ENCODE results near the gene INPP5D.

The INPP5D gene

GRCh38 chr2:233053928-233054784 lies 6.0 kb upstream of the INPP5D start:
- TF ChIP-seq, protein P1, sequence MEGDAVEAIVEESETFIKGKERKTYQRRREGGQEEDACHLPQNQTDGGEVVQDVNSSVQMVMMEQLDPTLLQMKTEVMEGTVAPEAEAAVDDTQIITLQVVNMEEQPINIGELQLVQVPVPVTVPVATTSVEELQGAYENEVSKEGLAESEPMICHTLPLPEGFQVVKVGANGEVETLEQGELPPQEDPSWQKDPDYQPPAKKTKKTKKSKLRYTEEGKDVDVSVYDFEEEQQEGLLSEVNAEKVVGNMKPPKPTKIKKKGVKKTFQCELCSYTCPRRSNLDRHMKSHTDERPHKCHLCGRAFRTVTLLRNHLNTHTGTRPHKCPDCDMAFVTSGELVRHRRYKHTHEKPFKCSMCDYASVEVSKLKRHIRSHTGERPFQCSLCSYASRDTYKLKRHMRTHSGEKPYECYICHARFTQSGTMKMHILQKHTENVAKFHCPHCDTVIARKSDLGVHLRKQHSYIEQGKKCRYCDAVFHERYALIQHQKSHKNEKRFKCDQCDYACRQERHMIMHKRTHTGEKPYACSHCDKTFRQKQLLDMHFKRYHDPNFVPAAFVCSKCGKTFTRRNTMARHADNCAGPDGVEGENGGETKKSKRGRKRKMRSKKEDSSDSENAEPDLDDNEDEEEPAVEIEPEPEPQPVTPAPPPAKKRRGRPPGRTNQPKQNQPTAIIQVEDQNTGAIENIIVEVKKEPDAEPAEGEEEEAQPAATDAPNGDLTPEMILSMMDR (IDR thresholded peaks at IDR 0.05; ENCODE audit: low read depth, low read length, missing control alignments), result peak; percentile 94
- DNase-seq (ENCODE audit: low read depth), result no peak
- no peak overlapping the region for H3K4me3 ChIP-seq (ENCODE audit: low read depth, low read length)

GRCh38 chr2:233055362-233055761 lies 4.8 kb upstream of the INPP5D start:
- TF ChIP-seq, protein P1 (IDR thresholded peaks at IDR 0.05; ENCODE audit: low read depth, low read length, missing control alignments), result no peak
- H3K4me3 ChIP-seq (ENCODE audit: low read depth, low read length), result no peak overlapping the region
- DNase-seq (ENCODE audit: low read depth), result no peak

DNA sequence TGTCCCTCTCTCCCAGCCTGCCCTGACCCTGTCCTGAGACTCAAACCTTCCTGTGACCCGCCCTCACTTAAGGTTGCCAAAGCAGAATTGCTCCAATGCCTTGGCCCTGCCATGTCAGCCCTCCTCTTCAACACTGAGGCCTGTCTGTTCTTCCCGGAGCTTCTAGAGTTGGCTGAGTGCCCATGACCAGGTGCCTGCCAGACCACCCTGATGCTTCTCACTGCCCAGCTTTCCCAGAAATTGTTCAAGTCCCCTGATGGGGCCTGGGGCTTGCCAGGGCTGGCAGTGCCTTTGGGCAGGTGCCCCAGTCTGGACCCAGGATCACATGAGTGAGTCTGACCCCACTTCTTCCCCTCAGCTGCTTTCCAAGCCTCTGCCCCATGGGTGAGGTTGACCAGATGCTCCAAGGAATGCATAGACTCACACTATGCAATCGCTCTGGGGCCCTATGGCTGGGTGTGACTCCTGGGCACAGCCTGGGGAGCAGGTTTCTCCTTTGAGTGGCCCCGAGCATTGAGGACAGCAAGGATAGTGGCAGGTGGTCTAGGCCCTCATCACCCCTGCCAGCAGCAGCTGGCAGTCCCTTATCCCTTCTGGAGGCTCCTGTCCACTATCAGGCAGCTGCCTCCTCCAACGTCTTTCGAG lies 3.1 kb upstream of the INPP5D start:
- no peak for DNase-seq (ENCODE audit: low read depth)
- no peak overlapping the region for H3K4me3 ChIP-seq (ENCODE audit: low read depth, low read length)
- TF ChIP-seq, protein P1 (IDR thresholded peaks at IDR 0.05; ENCODE audit: low read depth, low read length, missing control alignments), result no peak

- DNase-seq (ENCODE audit: low read depth), result no peak
- TF ChIP-seq, protein P1 (IDR thresholded peaks at IDR 0.05; ENCODE audit: low read depth, low read length, missing control alignments), result no peak
- H3K4me3 ChIP-seq (ENCODE audit: low read depth, low read length), result peak overlapping the region; percentile 93
Measured at GRCh38 chr2:233058717-233059546, 1.2 kb upstream of the INPP5D start.

GRCh38 chr2:233059547-233059796 lies 670 bp upstream of the INPP5D start:
- TF ChIP-seq, protein P1 (IDR thresholded peaks at IDR 0.05; ENCODE audit: low read depth, low read length, missing control alignments), result peak; percentile 22
- DNase-seq (ENCODE audit: low read depth), result no peak
- peak overlapping the region; percentile 93 for H3K4me3 ChIP-seq (ENCODE audit: low read depth, low read length)

DNA sequence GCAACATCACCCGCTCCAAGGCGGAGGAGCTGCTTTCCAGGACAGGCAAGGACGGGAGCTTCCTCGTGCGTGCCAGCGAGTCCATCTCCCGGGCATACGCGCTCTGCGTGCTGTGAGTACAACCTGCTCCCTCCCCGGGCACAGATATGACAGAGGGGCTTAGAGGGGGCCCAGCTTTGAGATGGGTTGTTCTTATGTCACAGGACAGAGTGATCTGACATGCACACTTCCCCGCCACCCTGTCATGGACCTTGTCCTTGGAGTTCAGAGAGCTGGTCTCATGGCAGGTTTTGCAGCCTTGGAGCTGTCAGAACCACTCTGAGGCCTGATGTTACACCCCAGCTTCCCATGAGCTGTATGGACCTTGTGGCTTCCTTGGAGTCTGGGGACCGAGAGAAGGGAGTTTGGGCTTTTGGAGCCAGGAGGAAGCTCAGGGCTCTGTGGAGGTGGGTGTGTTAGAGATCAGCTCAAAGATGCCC lies 398 bp downstream of the INPP5D start:
- peak overlapping the region; percentile 93 for H3K4me3 ChIP-seq (ENCODE audit: low read depth, low read length)
- DNase-seq (ENCODE audit: low read depth), result no peak

More for the DNA sequence above, 398 bp downstream of the INPP5D start:
- TF ChIP-seq, protein P1 (IDR thresholded peaks at IDR 0.05; ENCODE audit: low read depth, low read length, missing control alignments), result no peak

Data from GM12864 (cell line).